ENCODE results near the gene RAPGEF5.

DNA sequence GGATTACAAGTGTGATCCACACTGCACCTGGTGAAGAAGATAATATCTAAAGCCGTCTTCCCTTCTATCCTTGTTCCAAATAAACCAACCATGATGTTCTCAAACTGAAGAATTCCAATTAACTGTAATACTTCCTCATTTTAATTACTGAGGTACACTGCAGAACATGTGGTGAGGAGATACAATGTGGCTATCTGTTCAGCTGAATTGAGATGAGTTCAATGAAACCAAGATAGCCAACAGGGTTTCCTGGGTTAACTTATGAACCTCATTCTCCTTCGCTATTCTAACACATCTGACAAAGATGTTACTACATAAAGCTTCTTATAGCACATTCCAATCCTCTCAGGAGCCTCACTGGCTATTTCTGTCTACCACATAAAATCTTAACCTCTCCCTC is 75.5 kb downstream of the RAPGEF5 start:
- TF ChIP-seq, protein P1, sequence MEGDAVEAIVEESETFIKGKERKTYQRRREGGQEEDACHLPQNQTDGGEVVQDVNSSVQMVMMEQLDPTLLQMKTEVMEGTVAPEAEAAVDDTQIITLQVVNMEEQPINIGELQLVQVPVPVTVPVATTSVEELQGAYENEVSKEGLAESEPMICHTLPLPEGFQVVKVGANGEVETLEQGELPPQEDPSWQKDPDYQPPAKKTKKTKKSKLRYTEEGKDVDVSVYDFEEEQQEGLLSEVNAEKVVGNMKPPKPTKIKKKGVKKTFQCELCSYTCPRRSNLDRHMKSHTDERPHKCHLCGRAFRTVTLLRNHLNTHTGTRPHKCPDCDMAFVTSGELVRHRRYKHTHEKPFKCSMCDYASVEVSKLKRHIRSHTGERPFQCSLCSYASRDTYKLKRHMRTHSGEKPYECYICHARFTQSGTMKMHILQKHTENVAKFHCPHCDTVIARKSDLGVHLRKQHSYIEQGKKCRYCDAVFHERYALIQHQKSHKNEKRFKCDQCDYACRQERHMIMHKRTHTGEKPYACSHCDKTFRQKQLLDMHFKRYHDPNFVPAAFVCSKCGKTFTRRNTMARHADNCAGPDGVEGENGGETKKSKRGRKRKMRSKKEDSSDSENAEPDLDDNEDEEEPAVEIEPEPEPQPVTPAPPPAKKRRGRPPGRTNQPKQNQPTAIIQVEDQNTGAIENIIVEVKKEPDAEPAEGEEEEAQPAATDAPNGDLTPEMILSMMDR (IDR thresholded peaks at IDR 0.05): no peak
- TF ChIP-seq POLR2A (IDR thresholded peaks at IDR 0.05): no peak
